ENCODE results near the gene LRRC26. TPM values are rescaled to one million over a fixed set of nuclear protein-coding genes. Genes with fewer than 3 reads are reported as not detected.

The LRRC26 gene
- polyA plus RNA-seq, 3 donors: not detected

DNA sequence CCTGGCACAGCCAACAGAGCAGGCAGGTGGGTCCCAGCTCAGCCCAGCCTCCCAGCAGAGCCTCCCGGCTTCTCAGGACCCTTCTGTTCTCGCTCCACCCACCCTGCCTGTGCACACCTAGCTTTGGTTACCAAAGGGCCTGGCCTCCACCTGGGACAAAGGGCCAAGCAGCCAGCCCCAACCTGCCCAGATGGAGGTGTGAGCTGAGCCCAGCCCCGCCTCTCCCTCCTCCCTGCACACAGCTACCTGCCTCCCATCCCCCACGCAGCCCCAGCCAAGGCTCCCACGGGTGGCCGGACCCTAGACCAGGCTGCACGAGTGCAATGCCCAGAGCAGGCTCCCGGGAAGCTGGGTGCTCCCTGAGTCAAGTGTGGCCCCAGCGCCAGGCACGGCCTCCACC, 25.1 kb upstream of the LRRC26 start:
- Mint-ChIP-seq H3K4me3 (no peak overlapping the region), H3K36me3 (peaks cover 5 to 25% of the 10 kb centered on the region in 2 donors), H3K9me3 (peaks cover 0 to 2% (median 0%) of the 10 kb centered on the region in 7 donors), H3K27ac (no peak overlapping the region), H3K4me1 (peaks cover 20% of the 10 kb centered on the region), H3K27me3 (ENCODE audit: low read depth in 3 of 3) (peaks cover 0 to 4% (median 0%) of the 10 kb centered on the region in 3 donors)
- H3K4me2 ChIP-seq (replicated peaks; ENCODE audit: extremely low read depth, low read length, poor library complexity, severe bottlenecking): no peak overlapping the region
- peaks cover 38% of the 10 kb centered on the region for H4K20me1 ChIP-seq (ENCODE audit: insufficient read depth, low read length)
- H3K36me3 ChIP-seq (replicated peaks in 1 of 2; ENCODE audit: control insufficient read depth in 1 of 2, insufficient read depth in 2 of 2, low read length in 2 of 2): peaks cover 17 to 20% of the 10 kb centered on the region in 2 donors
- H3K4me1 ChIP-seq (ENCODE audit: control insufficient read depth in 1 of 2, insufficient read depth in 2 of 2, low read length in 2 of 2): peaks cover 22 to 30% of the 10 kb centered on the region in 2 donors
- TF ChIP-seq, protein P1, sequence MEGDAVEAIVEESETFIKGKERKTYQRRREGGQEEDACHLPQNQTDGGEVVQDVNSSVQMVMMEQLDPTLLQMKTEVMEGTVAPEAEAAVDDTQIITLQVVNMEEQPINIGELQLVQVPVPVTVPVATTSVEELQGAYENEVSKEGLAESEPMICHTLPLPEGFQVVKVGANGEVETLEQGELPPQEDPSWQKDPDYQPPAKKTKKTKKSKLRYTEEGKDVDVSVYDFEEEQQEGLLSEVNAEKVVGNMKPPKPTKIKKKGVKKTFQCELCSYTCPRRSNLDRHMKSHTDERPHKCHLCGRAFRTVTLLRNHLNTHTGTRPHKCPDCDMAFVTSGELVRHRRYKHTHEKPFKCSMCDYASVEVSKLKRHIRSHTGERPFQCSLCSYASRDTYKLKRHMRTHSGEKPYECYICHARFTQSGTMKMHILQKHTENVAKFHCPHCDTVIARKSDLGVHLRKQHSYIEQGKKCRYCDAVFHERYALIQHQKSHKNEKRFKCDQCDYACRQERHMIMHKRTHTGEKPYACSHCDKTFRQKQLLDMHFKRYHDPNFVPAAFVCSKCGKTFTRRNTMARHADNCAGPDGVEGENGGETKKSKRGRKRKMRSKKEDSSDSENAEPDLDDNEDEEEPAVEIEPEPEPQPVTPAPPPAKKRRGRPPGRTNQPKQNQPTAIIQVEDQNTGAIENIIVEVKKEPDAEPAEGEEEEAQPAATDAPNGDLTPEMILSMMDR (IDR thresholded peaks at IDR 0.05): no peak
- H3K9me3 ChIP-seq (replicated peaks in 1 of 2; ENCODE audit: control insufficient read depth in 1 of 2, insufficient read depth in 1 of 2, low read length in 2 of 2): no peaks in the 10 kb centered on the region
- WGBS (ENCODE audit: insufficient coverage): 97% methylated on average over 8 of the region's 10 CpGs
- peaks cover 22% of the 10 kb centered on the region for H3K79me2 ChIP-seq (ENCODE audit: insufficient read depth, low read length)
- no peak overlapping the region for H3K4me3 ChIP-seq (replicated peaks in 1 of 3; ENCODE audit: low read depth in 2 of 3, low read length in 3 of 3)
- intact Hi-C loops (cut with micrococcal nuclease): no loop called here
- no peak overlapping the region for H3K27ac ChIP-seq (ENCODE audit: low read depth in 1 of 2, low read length in 2 of 2)
- H3K27me3 ChIP-seq (ENCODE audit: control insufficient read depth in 2 of 2, insufficient read depth in 2 of 2, low read length in 2 of 2): peaks cover 0 to 4% of the 10 kb centered on the region in 2 donors
- H2AFZ ChIP-seq (ENCODE audit: insufficient read depth, low read depth, low read length, poor library complexity, severe bottlenecking): no peak overlapping the region
- H3K9ac ChIP-seq (ENCODE audit: insufficient read depth, low read length, poor library complexity, severe bottlenecking): no peak overlapping the region
- no peak for DNase-seq

DNA sequence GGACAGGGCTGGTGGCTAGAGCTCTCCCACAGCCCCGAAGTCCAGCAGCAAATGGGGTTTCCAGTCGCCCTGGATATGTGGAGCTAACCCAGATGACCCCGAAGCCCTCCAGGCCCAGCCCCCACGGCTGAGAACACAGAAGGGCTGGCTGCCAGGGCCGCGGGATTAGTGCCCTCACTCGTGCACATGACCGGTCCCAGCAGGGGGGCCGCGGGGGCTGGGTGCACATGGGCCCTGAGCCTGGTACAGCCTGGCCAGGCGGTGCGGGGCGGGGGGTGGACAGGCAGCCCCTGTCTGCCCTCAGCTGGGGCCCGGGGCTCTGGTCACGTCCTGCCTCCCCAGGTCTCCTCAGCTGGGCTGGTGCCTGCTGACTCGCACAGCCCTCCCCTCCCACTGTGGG, 24.5 kb upstream of the LRRC26 start:
- H3K9me3 ChIP-seq (replicated peaks in 1 of 2; ENCODE audit: control insufficient read depth in 1 of 2, insufficient read depth in 1 of 2, low read length in 2 of 2): no peaks in the 10 kb centered on the region
- H3K27me3 Mint-ChIP-seq (ENCODE audit: low read depth in 3 of 3): peaks cover 0 to 1% (median 0%) of the 10 kb centered on the region in 3 donors
- no peak overlapping the region for H2AFZ ChIP-seq (ENCODE audit: insufficient read depth, low read depth, low read length, poor library complexity, severe bottlenecking)
- TF ChIP-seq, protein P1 (IDR thresholded peaks at IDR 0.05): no peak
- no peak overlapping the region for H3K27ac Mint-ChIP-seq
- H3K9me3 Mint-ChIP-seq: peaks cover 0 to 2% (median 0%) of the 10 kb centered on the region in 7 donors
- no peak for DNase-seq
- peaks cover 23 to 30% of the 10 kb centered on the region in 2 donors for H3K4me1 ChIP-seq (ENCODE audit: control insufficient read depth in 1 of 2, insufficient read depth in 2 of 2, low read length in 2 of 2)
- peaks cover 17 to 23% of the 10 kb centered on the region in 2 donors for H3K36me3 ChIP-seq (replicated peaks in 1 of 2; ENCODE audit: control insufficient read depth in 1 of 2, insufficient read depth in 2 of 2, low read length in 2 of 2)
- no peak overlapping the region for H3K4me3 Mint-ChIP-seq
- peaks cover 23% of the 10 kb centered on the region for H3K4me1 Mint-ChIP-seq
- peaks cover 0 to 1% of the 10 kb centered on the region in 2 donors for H3K27me3 ChIP-seq (ENCODE audit: control insufficient read depth in 2 of 2, insufficient read depth in 2 of 2, low read length in 2 of 2)
- no peak overlapping the region for H3K4me2 ChIP-seq (replicated peaks; ENCODE audit: extremely low read depth, low read length, poor library complexity, severe bottlenecking)
- WGBS (ENCODE audit: insufficient coverage): 89% methylated on average over 14 of the region's 16 CpGs
- H3K36me3 Mint-ChIP-seq: peaks cover 6 to 30% of the 10 kb centered on the region in 2 donors
- peaks cover 27% of the 10 kb centered on the region for H3K79me2 ChIP-seq (ENCODE audit: insufficient read depth, low read length)
- no peak overlapping the region for H3K27ac ChIP-seq (ENCODE audit: low read depth in 1 of 2, low read length in 2 of 2)
- H4K20me1 ChIP-seq (ENCODE audit: insufficient read depth, low read length): peaks cover 41% of the 10 kb centered on the region
- intact Hi-C loops (cut with micrococcal nuclease): no loop called here
- H3K9ac ChIP-seq (ENCODE audit: insufficient read depth, low read length, poor library complexity, severe bottlenecking): no peak overlapping the region
- H3K4me3 ChIP-seq (replicated peaks in 1 of 3; ENCODE audit: low read depth in 2 of 3, low read length in 3 of 3): no peak overlapping the region
